ENCODE results near the gene OIP5. TPM values are rescaled to one million over a fixed set of nuclear protein-coding genes. Genes with fewer than 3 reads are reported as not detected.
A peak's percentile ranks its signal among the peaks of the same experiment; 100 is the strongest.

The OIP5 gene
- total and polyA plus RNA-seq, 2 of the 4 experiments (the other 2 are of a cell fraction), result 4.1 to 5.5 TPM

DNA sequence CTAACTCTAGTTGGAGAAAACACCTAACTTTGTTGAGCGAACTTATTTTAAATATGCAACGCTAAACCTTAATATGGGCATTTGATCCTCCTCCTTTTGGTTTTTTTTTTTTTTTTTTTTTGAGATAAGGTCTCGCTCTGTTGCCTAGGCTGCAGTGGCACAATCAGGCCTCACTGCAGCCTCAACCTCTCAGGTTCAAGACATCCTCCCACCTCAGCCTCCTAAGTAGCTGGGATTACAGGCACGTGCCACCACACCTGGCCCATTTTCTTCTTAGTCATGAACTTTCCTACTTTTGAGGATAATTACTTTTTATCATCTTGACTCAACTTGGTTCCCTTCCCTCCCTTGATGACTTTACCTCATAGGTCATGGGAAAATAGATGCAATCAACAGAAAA, 4.2 kb upstream of the OIP5 start:
- POLR2A ChIA-PET (ENCODE audit: unreplicated experiment), result no interaction called here
- Histone ChIP-seq H2BK15ac (ENCODE audit: low read depth, low read length) (no peak overlapping the region), H3K27ac (ENCODE audit: insufficient read depth, low read length) (no peak overlapping the region), H3K14ac (replicated peaks; ENCODE audit: low read depth, low read length) (no peak overlapping the region), H4K8ac (ENCODE audit: low read depth in 2 of 2, low read length in 2 of 2) (peak overlapping the region in 1 of 2 experiments; percentile 23; a peak in 1 of 4 replicates), H3K4me3 (ENCODE audit: insufficient read depth, low read depth, low read length) (no peak overlapping the region), H2AK5ac (ENCODE audit: low read depth, low read length) (no peak overlapping the region), H4K91ac (ENCODE audit: insufficient read depth, low read depth, low read length) (no peak overlapping the region), H3K79me1 (ENCODE audit: low read depth in 1 of 2, low read length in 2 of 2) (peaks cover 30 to 56% of the 10 kb centered on the region in 2 experiments), H3K56ac (ENCODE audit: extremely low read depth, insufficient read depth, low read length) (no peak overlapping the region), H3K4me2 (ENCODE audit: low read depth, low read length) (no peak overlapping the region), H4K5ac (ENCODE audit: low read depth, low read length) (no peak overlapping the region; the same call in 1 of the 2 replicates), H3K36me3 (ENCODE audit: control insufficient read depth, insufficient read depth, low read length) (no peaks in the 10 kb centered on the region), H3K27me3 (ENCODE audit: control insufficient read depth, insufficient read depth, low read length) (no peaks in the 10 kb centered on the region), H2BK20ac (ENCODE audit: low read depth, low read length) (no peak overlapping the region), H2BK5ac (ENCODE audit: low read depth, low read length, poor library complexity, severe bottlenecking) (no peak overlapping the region), H2AK9ac (replicated peaks; ENCODE audit: low read depth, low read length, poor library complexity) (no peak overlapping the region), H3K4me1 (ENCODE audit: control insufficient read depth, insufficient read depth, low read length) (0 out of 2 replicates have a peak, but pooled peaks cover 2% of the 10 kb centered on the region), H3K9ac (ENCODE audit: low read depth, low read length) (no peak overlapping the region), H3K23ac (ENCODE audit: low read depth, low read length) (no peak overlapping the region), H3K4ac (ENCODE audit: low read depth, low read length) (no peak overlapping the region), H2BK120ac (ENCODE audit: low read depth, low read length) (no peak overlapping the region), H4K20me1 (ENCODE audit: insufficient read depth, low read length) (no peaks in the 10 kb centered on the region), H3K9me3 (ENCODE audit: control insufficient read depth, insufficient read depth, low read length) (no peaks in the 10 kb centered on the region), H3K9me1 (ENCODE audit: insufficient read depth, low read length) (peaks cover 9% of the 10 kb centered on the region), H3K18ac (ENCODE audit: low read depth, low read length) (no peak overlapping the region), H2AFZ (replicated peaks; ENCODE audit: low read length, poor library complexity) (no peak overlapping the region)
- ATAC-seq (ENCODE audit: low read depth), result no peak
- intact Hi-C loops (cut with micrococcal nuclease) (no loop called here), in situ Hi-C loops (cut with MboI; ENCODE audit: low sequenced_read_pairs) (no loop called here), dilution Hi-C loops (cut with HindIII; ENCODE audit: low sequenced_read_pairs, unreplicated experiment) (no loop called here)
- DNase-seq, result no peak
- no TSS peak for BruUV-seq (replicated peaks)
- TF ChIP-seq MAFK (IDR thresholded peaks at IDR 0.05; ENCODE audit: low read depth, low read length), result no peak
- TF ChIP-seq BHLHE40 (IDR thresholded peaks at IDR 0.05; ENCODE audit: low read depth, low read length), result no peak
- TF ChIP-seq MXI1 (IDR thresholded peaks at IDR 0.05; ENCODE audit: borderline replicate concordance, low read depth, low read length), result no peak
- no peak for TF ChIP-seq RAD21 (IDR thresholded peaks at IDR 0.05; ENCODE audit: low read length)
- TF ChIP-seq RFX5 (IDR thresholded peaks at IDR 0.05; ENCODE audit: low read depth, low read length), result no peak
- TF ChIP-seq MAZ (IDR thresholded peaks at IDR 0.05; ENCODE audit: borderline replicate concordance, low read depth, low read length), result no peak
- TF ChIP-seq POLR2A (IDR thresholded peaks at IDR 0.05; ENCODE audit: low read depth, low read length), result no peak
- no peak for TF ChIP-seq SMC3 (IDR thresholded peaks at IDR 0.05; ENCODE audit: low read depth, low read length)
- TF ChIP-seq, protein P1, sequence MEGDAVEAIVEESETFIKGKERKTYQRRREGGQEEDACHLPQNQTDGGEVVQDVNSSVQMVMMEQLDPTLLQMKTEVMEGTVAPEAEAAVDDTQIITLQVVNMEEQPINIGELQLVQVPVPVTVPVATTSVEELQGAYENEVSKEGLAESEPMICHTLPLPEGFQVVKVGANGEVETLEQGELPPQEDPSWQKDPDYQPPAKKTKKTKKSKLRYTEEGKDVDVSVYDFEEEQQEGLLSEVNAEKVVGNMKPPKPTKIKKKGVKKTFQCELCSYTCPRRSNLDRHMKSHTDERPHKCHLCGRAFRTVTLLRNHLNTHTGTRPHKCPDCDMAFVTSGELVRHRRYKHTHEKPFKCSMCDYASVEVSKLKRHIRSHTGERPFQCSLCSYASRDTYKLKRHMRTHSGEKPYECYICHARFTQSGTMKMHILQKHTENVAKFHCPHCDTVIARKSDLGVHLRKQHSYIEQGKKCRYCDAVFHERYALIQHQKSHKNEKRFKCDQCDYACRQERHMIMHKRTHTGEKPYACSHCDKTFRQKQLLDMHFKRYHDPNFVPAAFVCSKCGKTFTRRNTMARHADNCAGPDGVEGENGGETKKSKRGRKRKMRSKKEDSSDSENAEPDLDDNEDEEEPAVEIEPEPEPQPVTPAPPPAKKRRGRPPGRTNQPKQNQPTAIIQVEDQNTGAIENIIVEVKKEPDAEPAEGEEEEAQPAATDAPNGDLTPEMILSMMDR (conservative IDR thresholded peaks at IDR 0.05; ENCODE audit: low read depth, low read length), result no peak
- TF ChIP-seq RCOR1 (IDR thresholded peaks at IDR 0.05; ENCODE audit: insufficient replicate concordance, low read length), result no peak
- TF ChIP-seq NFE2L2 (IDR thresholded peaks at IDR 0.05; ENCODE audit: low read depth, low read length), result no peak
- TF ChIP-seq CHD1 (IDR thresholded peaks at IDR 0.05; ENCODE audit: low read depth, low read length), result no peak
- no peak for TF ChIP-seq FOS (IDR thresholded peaks at IDR 0.05; ENCODE audit: low read depth, low read length)
- no peak for TF ChIP-seq CEBPB (IDR thresholded peaks at IDR 0.05; ENCODE audit: low read depth, low read length)
- TF ChIP-seq, protein P2, sequence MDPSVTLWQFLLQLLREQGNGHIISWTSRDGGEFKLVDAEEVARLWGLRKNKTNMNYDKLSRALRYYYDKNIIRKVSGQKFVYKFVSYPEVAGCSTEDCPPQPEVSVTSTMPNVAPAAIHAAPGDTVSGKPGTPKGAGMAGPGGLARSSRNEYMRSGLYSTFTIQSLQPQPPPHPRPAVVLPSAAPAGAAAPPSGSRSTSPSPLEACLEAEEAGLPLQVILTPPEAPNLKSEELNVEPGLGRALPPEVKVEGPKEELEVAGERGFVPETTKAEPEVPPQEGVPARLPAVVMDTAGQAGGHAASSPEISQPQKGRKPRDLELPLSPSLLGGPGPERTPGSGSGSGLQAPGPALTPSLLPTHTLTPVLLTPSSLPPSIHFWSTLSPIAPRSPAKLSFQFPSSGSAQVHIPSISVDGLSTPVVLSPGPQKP (IDR thresholded peaks at IDR 0.05; ENCODE audit: borderline replicate concordance, low read depth, low read length), result no peak
- TF ChIP-seq, protein P3, sequence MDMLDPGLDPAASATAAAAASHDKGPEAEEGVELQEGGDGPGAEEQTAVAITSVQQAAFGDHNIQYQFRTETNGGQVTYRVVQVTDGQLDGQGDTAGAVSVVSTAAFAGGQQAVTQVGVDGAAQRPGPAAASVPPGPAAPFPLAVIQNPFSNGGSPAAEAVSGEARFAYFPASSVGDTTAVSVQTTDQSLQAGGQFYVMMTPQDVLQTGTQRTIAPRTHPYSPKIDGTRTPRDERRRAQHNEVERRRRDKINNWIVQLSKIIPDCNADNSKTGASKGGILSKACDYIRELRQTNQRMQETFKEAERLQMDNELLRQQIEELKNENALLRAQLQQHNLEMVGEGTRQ (IDR thresholded peaks at IDR 0.05; ENCODE audit: low read depth, low read length), result no peak
- CTCF ChIA-PET, result no interaction called here
- 100% methylated on average over 1 of the region's 4 CpGs; no CpG with 5 or more reads in 1 of the 2 experiments for WGBS, 2 experiments (ENCODE audit: extremely low coverage in 2 of 2, insufficient read length in 1 of 2)
